GM19452 (cell line): Measurements from ENCODE around the gene RFX8.
"Not testable (repeated sequence)": the region's sequence is repeated elsewhere in the genome, so short reads cannot be mapped to it uniquely, and the experiment has no call there.

Experiments used
- ATAC-seq: cut with Tn5 transposase; IDR thresholded peaks from one replicate; pipeline ENCODE4 v1.9.1; 2021; ENCODE audit not compliant: unreplicated experiment

The RFX8 gene

GRCh38 chr2:101486994-101487393, 12.1 kb upstream of the RFX8 start:
- no peak for ATAC-seq

DNA sequence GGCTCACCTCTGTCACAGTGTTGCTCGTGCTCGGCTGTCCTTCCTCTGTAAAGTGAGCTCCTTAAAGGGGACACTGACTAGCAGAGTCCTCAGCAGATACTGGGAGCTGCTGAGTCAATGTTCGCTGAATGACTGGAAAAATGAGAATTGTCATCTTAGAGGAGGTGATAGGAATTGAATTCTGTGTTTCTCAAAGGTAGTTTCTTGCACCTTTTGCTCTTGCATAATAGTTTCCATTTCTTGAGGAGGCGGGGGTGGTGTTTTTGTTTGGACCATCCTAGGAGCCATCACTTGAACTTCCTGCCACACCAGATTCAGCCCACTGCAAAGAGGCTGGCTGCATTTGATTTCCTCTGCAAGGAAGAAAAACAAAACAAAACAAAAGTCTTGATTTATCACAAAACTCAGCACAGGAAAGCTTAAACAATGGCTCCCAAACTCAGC, 11.4 kb upstream of the RFX8 start:
- ATAC-seq: no peak

GRCh38 chr2:101485856-101486255, 10.9 kb upstream of the RFX8 start:
- no peak for ATAC-seq

DNA sequence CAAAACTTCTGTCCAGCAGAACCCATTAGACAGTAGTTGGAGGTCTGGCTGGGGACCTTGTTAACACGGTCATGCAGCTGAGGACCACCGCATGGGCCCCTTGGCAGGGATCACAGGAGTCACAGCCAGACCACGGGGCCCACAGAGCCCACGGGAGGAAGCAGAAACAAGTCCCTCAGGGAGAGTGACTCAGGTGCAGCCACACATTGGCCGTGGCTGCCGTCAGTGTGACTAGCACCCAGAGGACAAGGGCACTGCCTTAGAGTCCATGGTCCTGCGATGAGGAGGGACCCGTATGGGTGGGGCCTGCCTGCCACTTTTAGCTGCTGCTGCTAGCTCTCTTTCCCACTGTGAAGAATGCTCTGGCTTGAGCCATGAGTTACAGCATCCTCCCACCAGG, 5.9 kb upstream of the RFX8 start:
- no peak for ATAC-seq

GRCh38 chr2:101479810-101480209, 4.9 kb upstream of the RFX8 start:
- ATAC-seq: no peak

DNA sequence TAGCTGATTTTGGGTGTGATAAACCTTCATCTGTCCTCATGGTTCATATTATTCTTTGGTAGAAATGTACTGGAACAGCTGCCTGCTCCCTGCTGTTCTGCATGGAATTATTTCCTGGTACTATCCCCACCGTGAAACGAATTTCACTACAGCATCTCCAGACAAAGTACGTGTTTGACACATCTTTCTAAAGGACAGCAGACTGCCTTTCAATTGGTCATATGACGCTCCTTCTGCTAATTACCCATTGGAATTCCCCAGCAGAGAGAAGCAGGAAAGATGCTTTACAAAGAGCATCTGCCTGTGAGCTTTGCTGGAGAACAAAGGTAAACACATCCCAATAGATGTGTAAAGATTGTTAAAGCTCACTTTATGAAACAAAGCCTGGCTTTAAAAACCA, 4.4 kb upstream of the RFX8 start:
- ATAC-seq: no peak

DNA sequence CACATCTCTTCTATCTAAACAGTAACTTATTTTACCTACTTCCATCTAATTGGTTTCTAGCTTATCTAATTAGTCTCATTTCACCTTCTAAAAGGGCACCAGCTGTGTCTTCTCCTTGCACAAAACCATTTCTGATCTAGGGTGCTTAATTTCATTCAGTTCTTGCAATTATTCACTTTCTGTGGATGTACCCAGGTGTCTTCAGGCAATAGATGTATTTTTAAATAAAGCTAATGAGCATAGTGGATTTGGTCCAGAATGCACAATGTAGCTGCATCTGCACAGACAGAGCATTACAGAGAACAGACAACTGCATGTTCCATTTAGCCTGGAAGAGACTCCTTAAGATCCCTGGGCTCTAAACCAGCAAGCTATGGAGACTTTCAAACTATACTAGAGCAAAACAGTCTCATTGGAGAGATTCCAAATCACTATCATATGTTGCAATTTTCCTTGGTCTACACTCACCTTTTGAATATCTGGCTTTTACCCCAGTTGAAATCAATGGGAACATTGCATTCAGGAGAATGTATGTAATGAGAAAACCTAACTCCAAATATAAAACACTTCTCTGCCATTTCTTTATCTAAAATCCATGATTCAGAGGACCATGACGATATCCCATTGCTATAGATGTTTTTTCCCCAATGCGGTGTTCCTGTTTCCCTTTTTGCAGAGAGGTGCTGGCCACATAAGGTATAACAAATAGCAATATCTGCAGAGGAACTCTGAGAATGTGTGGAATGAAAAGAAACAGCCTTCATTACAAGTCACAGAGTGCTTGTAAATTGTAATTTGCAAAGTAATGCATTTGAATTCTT, 3.5 kb upstream of the RFX8 start:
- ATAC-seq: no peak

- ATAC-seq: no peak
Measured at GRCh38 chr2:101477556-101477955, 2.6 kb upstream of the RFX8 start.

GRCh38 chr2:101476605-101477208, 1.8 kb upstream of the RFX8 start:
- ATAC-seq: no peak

GRCh38 chr2:101473911-101474701, 806 bp downstream of the RFX8 start:
- no peak for ATAC-seq

DNA sequence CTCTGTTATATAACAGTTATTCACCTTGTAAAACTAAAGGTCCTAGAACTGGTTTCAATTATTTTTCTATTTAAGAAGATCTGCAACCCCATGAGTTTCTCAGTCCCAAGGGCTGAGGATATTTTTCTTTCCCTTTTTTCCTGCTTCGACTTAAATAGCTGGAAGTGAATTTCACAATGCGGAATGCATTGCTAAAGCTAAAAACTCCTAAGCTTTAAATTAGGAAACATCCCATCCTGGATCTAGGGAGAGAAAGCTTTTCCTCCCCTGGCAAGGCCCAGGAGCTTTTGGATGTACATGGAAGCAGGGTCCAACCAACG, 1.4 kb downstream of the RFX8 start:
- ATAC-seq: no peak

DNA sequence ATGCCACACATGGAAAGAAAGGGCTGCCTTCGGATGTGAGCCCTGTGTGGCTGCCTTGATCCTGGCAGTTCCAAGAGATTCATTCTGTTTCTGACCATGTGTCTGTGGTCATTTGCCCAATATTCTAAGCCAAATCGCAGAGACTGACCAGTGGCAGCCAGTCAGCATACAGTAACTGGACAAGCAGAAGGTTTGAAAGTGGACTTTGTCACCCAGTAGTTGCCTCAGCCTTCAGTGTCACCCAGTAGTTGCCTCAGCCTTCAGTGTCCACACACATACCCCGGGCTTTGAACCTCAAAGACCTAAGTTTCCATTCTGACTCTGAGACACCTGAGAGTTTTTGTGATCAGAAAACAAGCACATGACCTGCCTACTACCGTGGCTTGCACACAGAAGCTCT, 5.0 kb downstream of the RFX8 start:
- ATAC-seq: no peak

DNA sequence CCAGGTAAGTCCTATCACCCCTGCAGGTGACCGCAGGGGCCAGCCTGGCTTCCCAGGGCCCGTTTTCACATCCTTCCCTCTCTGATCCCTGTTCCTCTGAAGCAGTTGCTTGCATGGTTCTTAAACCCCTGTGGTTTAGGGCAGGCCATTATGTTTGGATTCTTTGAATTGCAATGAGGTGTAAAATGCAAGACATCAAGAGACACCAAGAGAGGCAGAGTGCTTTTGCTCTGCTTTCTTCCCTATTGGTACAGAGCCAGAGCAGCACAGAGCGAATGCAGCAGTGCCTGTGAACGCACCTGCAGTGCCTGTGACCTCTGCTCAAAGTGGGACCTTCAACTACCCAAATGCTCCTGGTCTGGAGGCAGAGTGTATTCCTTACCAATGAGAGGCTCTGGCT, 7.6 kb downstream of the RFX8 start:
- no peak for ATAC-seq

DNA sequence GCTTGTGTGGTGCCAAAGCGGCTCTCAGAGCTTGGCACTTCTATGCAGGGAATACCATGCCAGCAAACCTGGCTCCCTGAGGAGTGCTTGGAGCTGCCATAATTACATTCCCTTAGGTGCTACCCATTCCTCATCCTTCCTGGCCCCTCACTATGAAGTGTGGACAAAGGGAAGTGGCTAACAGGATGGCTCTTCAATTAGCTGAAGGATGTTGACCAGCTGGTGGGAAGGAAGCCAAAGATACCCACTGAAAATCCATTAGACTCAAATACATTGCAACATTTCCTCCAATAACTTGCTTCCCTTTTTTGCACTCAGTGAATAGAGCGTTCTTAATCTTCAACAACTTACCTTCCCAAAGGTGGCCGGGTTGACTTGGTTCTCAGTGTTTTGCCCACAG, 8.5 kb downstream of the RFX8 start:
- no peak for ATAC-seq

- no peak for ATAC-seq
Measured at GRCh38 chr2:101464841-101465240, 10.1 kb downstream of the RFX8 start.

GRCh38 chr2:101463911-101464641, 10.8 kb downstream of the RFX8 start:
- no peak for ATAC-seq

DNA sequence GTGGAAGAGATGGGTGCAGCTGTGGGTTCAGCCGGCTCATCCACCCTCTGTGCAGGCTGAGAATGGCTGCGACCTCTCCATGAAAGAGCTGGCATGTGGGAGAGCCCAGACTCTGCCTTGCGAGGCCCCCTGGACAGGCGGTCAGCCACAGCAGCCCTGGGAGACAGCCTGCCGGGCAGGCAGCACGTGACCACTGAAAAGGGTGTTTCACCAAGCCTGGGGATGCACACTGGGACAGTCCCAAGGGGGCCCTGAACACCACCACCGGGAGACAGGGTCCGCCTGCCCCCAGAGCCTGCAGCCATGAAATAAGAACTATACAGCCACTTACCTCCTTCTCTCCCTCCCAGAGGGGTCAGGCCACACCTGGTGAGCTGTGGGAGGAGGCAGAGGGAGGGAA, 11.5 kb downstream of the RFX8 start:
- ATAC-seq: no peak

GRCh38 chr2:101461381-101461780, 13.5 kb downstream of the RFX8 start:
- no peak for ATAC-seq

- ATAC-seq: not testable (repeated sequence)
Measured at GRCh38 chr2:101454408-101454807, 20.5 kb downstream of the RFX8 start.

DNA sequence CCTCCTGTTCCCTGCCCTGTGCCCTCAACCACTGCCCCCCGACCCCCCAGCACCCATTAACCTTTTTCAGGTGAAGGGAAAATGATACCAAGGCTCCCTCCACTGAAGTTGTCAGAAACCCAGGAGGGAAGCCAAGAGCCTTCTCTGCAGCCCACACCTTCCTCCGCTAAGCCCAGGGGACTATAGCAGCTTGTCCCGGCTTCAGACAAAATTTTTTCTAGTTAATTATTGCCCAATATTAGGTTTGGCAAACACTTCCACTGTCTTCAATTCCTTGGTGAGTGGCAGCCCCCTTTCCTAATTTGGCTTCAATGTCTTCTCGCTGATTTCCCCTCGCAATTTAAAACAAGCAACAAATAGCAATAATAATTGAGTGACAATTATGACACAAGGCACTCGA, 23.9 kb downstream of the RFX8 start:
- no peak for ATAC-seq

DNA sequence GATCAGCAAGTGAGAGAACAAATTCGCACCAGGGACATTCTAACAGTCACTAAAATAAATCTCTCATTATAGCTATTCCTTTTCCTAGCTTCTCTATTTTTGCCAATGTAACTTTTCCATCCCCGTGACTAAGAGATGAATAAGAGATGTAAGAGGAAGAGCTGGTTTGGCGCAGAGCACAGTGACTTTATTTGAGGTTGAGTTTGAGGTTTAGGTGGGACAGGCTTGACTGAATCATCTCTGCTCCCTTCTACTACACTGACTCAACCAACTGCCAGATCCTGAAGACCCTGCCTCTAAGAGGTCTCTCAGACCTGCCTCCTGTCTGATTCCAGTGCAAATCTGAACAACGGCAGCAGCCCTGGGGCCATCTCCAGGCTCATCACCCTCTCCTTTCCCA, 28.0 kb downstream of the RFX8 start:
- ATAC-seq: no peak
